NCI-H69 (cell line): ENCODE measurements around the gene SUSD2.
"Not testable (repeated sequence)": the region's sequence is repeated elsewhere in the genome, so short reads cannot be mapped to it uniquely, and the experiment has no call there.

Source experiments
- DNase-seq: peaks from one replicate; lab custom pipeline; 2025; lab: John Stamatoyannopoulos, UW

The SUSD2 gene

DNA sequence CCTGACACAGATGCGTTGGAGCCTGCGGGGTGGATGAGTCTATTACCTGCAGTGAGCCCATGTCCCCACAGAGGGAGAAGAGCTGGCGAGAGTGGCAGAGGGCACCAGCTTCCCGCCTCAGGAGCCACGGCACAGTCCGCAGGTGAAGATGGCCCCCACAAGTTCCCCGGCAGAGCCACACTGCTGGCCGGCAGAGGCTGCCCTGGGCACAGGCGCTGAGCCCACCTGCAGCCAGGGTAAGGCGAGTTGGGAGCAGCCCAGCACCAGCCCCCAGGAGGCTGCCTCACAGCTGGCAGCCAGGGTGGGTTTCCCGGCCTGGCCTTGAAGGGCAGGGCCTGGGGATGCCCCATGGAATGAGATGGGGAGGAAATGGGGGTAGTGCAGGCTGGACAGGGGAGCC, 5.2 kb upstream of the SUSD2 start:
- no peak for DNase-seq

DNA sequence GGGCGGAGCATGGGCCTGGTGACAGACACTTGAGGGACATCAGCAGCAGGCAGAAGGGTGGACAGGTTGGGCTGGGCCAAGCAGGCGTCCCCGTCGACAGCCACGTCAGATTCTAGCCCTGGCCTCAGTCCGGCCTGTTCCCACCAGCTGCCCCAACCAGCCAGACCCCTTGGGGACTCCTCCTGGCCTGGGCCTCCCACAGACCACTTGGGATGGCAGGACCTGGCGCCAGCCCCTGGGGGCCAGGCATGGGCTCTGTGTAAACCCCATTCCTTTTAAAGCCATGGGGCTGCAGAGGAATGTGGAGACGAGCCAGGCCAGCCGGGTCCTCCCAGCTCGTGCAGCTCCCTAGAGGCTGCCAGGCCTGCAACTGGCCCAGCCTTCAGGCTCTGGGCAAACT, 4.7 kb upstream of the SUSD2 start:
- DNase-seq, result no peak

- no peak for DNase-seq
Measured at GRCh38 chr22:24177045-24177444, 4.2 kb upstream of the SUSD2 start.

DNA sequence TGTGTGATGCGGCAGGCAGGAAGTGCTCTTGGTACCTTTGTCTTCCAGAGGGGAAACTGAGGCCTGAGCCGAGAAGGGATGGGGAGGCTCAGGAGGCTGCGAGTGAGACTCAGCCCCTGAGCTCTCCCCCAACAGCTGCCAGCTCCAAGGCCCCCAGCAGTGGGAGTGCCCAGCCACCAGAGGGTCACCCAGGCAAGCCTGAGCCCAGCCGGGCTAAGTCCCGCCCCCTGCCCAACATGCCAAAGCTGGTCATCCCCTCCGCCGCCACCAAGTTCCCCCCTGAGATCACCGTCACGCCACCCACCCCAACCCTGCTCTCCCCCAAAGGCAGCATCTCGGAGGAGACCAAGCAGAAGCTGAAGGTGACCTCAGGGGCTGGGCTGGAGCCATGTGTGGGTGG, 3.8 kb upstream of the SUSD2 start:
- DNase-seq, result no peak

- DNase-seq, result no peak
Measured at GRCh38 chr22:24178021-24178431, 3.3 kb upstream of the SUSD2 start.

GRCh38 chr22:24178502-24179440, 2.5 kb upstream of the SUSD2 start:
- DNase-seq, result peak; percentile 60

- no peak for DNase-seq
Measured at GRCh38 chr22:24179478-24180210, 1.6 kb upstream of the SUSD2 start.

DNA sequence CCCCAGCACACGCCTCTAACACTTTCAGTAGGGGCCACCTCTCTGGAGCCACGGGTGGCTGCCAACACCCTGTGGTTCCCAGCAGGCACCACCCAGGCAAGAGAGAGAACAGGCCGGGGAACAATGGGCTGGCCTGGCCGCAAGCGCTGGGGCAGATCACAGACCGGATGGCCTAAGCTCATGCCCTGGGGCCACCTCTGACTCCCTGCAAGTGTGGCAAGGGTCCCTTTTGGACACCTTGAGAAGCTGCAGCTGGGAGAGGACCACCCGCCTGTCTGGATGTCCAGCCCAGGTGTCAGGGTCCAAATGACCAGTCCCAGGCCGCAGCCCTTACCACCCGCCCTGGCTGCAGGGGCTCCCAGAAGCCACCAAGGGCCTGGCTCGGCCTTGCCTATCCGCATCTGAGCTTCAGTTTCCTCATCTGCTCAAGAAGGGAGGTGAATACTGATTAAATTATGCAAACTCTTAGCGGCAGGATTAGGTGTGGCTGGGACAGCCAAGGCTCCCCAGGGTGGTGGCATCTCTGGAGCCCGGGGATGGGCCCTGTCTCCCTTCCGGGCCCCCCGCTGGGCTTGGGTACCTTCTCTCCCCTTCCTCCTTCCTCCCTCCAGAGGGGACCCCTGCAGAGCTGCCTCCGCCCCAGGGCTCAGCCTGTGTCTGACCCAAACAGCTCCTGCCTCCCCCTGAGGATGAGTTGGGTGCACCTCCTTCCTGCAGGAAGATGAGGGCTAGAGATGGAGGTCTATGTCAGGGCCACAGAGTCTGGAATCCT, 785 bp upstream of the SUSD2 start:
- DNase-seq, result peak; percentile 60

DNA sequence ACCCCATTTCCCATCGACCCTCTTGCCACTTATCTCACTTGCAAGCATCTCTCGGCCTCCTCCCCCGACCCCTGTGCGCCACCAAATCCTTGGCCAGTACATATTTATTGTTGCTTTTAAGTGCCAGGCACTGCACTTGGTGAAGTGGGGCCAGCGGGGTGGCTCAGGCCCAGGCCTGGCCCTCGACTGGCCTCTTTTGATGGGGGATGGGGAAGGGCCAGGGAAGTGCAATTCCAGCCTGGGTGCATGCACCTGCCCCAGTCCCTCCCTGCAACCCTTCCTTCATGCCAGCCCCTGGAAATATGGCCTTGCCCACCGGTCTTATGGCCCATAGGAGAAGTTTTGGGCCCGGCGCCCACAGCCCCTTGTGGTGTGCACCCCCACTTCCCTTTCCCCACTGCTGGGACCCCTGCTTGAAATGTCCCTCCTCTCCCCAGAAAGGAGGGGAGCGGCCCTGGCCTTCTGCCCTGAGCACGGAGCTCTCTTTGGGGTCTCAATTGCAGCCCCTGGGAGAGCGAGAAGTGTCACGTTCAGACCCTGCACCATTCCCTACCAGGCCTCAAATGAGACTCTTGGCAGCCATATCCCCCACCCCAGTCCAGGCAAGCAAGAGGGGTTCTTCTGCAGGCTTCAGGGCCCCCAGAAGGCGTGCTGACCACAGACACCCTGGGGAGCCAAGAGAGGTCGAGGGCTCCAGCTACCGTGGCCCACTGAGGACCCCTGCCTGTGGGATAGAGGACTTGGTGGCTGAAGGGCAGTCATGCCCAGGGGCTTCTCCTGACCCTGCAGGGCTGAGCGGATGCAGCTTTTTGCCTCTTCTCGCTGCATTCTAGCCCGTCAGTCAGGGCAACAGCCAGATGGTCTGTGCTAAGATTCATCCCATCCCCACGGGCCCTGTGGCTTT, 961 bp downstream of the SUSD2 start:
- no peak for DNase-seq

DNA sequence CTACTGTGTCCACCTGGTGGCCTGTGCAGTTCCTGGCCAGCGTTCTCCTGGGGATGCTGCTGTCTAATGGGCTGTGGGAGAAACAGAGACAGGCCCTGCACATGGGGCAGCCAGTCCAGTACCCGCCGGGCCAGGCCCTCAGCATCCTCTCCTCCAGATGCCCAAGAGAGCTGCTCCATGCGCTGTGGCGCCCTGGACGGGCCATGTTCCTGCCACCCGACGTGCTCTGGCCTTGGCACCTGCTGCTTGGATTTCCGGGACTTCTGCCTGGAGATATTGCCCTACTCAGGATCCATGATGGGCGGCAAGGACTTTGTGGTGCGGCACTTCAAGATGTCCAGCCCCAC, 1.6 kb downstream of the SUSD2 start:
- DNase-seq, result not testable (repeated sequence)

DNA sequence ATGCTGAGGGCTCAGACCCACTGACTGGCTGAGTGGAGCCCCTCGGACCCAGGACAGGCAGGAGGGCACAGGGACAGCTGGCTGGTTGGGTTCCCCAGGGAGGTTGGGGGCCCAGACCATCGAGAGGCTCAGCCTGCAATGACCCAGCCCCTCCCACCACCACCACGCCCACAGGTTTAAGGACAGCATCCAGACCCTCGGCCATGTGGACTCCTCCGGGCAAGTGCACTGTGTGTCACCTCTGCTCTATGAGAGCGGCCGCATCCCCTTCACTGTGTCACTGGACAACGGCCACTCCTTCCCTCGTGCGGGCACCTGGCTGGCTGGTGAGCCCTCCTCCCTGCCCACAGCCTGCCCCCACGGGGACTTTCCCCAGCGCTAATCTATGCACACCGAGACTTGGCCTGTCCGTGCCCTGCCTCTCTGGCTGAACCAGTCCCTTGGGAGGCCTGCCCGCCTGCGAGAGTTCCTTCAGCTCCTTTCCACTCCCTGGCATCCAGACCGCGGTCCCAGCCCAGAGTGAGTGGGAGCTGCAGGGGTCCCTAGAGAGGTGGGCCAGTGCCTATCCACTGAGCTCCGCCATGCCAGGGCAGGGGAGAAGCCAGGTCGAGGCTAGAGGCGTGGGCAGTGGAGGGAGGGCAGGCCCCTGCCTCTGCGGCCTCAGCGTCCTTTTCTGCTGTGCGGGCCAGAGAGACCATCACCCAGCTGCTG, 2.2 kb downstream of the SUSD2 start:
- no peak for DNase-seq

GRCh38 chr22:24184057-24184798, 2.9 kb downstream of the SUSD2 start:
- no peak for DNase-seq

GRCh38 chr22:24185001-24185500, 3.8 kb downstream of the SUSD2 start:
- no peak for DNase-seq

- no peak for DNase-seq
Measured at GRCh38 chr22:24185501-24186351, 4.4 kb downstream of the SUSD2 start.

GRCh38 chr22:24186352-24186740, 5.1 kb downstream of the SUSD2 start:
- DNase-seq, result no peak

DNA sequence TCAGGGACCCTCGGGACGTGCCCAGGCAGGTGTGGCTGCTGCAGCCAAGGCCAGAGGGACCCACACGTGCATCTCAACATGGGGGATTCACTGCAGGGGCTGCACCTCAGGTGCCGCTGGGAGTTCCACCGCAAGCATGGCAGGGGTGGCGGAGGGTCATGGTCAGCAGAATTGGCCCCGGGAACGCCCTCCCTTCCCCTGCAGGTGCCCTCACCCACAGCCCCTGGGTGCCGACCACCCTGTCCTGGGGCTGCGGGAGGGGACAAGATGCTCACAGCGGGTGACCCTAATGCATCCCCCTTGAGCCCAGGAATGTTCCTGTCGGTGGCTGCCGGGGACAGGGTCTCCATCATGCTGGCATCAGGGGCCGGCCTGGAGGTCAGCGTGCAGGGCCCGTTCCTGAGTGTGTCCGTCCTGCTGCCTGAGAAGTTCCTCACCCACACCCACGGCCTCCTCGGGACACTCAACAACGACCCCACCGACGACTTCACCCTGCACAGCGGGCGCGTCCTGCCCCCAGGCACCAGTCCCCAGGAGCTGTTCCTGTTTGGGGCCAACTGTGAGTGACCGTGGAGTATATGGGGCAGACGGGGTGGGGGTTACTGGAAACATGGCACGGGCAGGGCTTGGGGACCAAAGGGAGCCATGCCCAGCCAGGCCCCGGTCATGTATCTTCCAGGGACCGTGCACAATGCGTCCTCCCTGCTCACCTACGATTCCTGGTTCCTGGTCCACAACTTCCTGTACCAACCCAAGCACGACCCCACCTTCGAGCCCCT, 5.8 kb downstream of the SUSD2 start:
- DNase-seq, result no peak

- no peak for DNase-seq
Measured at GRCh38 chr22:24187731-24188644, 6.7 kb downstream of the SUSD2 start.
